Neural progenitor cell (in vitro differentiated cells): ENCODE data around the gene ATP6V1B1. TPM values are rescaled to one million over a fixed set of nuclear protein-coding genes. Genes with fewer than 3 reads are reported as not detected.

Source experiments
- DNase-seq: peaks from one replicate; pipeline ENCODE4 v3.0.0-alpha.2; 2016; ENCODE audit warnings: low spot score
- H2AFZ ChIP-seq: fragments of 200-600 bp; sonication (generic); replicated peaks from 2 replicates; pipeline ENCODE4 v1.6.1; 2016; ENCODE audit warnings: antibody characterized with exemption
- H3F3A ChIP-seq: fragments of 200-600 bp; sonication (generic); 2 replicates; pipeline ENCODE4 v1.6.1; 2016; ENCODE audit warnings: antibody characterized with exemption, low read depth
- H3K27ac ChIP-seq: fragments of 200-600 bp; sonication (generic); 2 replicates; pipeline ENCODE4 v1.5.1; 2016; ENCODE audit warnings: mild to moderate bottlenecking
- H3K27me3 ChIP-seq: fragments of 200-600 bp; sonication (generic); 2 replicates; pipeline ENCODE4 v1.6.1; 2016; ENCODE audit warnings: mild to moderate bottlenecking, moderate library complexity
- H3K36me3 ChIP-seq: fragments of 200-600 bp; sonication (generic); 2 replicates; pipeline ENCODE4 v1.5.1; 2016
- H3K4me1 ChIP-seq: fragments of 200-600 bp; sonication (generic); 2 replicates; pipeline ENCODE4 v1.6.1; 2016; ENCODE audit warnings: mixed run types
- H3K4me2 ChIP-seq: fragments of 200-600 bp; sonication (generic); 2 replicates; pipeline ENCODE4 v1.6.1; 2016
- H3K4me3 ChIP-seq: fragments of 200-600 bp; sonication (generic); 2 replicates; pipeline ENCODE4 v1.5.1; 2016
- H3K79me2 ChIP-seq: fragments of 200-600 bp; sonication (generic); 2 replicates; pipeline ENCODE4 v1.6.1; 2016; ENCODE audit warnings: low read depth
- H3K9ac ChIP-seq: fragments of 200-600 bp; sonication (generic); 2 replicates; pipeline ENCODE4 v1.6.1; 2016
- H3K9me3 ChIP-seq: fragments of 200-600 bp; sonication (generic); 2 replicates; pipeline ENCODE4 v1.5.1; 2016; ENCODE audit warnings: low read depth
- H4K20me1 ChIP-seq: fragments of 200-600 bp; sonication (generic); 2 replicates; pipeline ENCODE4 v1.6.1; 2016; ENCODE audit warnings: low read depth
- H3K27ac Mint-ChIP-seq: 3 replicates; pipeline ENCODE4 v1.8.0; 2021; ENCODE audit warnings: mixed read lengths
- H3K27me3 Mint-ChIP-seq: 2 replicates; pipeline ENCODE4 v1.8.0; 2022; ENCODE audit warnings: low read depth, mild to moderate bottlenecking, inconsistent platforms, moderate library complexity, mixed read lengths; ENCODE audit not compliant: insufficient read depth
- H3K36me3 Mint-ChIP-seq: 3 replicates; pipeline ENCODE4 v1.8.0; 2021; ENCODE audit warnings: mixed read lengths
- H3K4me1 Mint-ChIP-seq: 3 replicates; pipeline ENCODE4 v1.8.0; 2021; ENCODE audit warnings: mixed read lengths
- H3K4me3 Mint-ChIP-seq: 3 replicates; pipeline ENCODE4 v1.8.0; 2021; ENCODE audit warnings: mild to moderate bottlenecking, moderate library complexity, mixed read lengths
- H3K9me3 Mint-ChIP-seq: 3 replicates; pipeline ENCODE4 v1.8.0; 2020; ENCODE audit warnings: mixed read lengths
- CTCF ChIP-seq: fragments of 200-600 bp; sonication (generic); IDR thresholded peaks from 2 replicates; pipeline ENCODE4 v1.5.1; 2017; ENCODE audit warnings: antibody characterized with exemption, mild to moderate bottlenecking
- EZH2 ChIP-seq: fragments of 200-600 bp; sonication (generic); IDR thresholded peaks from 2 replicates; pipeline ENCODE4 v1.6.1; 2017; ENCODE audit warnings: antibody characterized with exemption, mild to moderate bottlenecking, moderate library complexity
- EZH2phosphoT487 ChIP-seq: fragments of 200-600 bp; sonication (generic); IDR thresholded peaks from 2 replicates; pipeline ENCODE4 v1.6.1; 2017; ENCODE audit warnings: antibody characterized with exemption
- total RNA-seq: library from RNA; depleted of rRNA; stranded (reverse); fragments of >200 nt; gene quantifications from 2 replicates; pipeline ENCODE4 v1.2.3, GENCODE V29; 2015; ENCODE audit warnings: low replicate concordance

Gene ATP6V1B1
- total RNA-seq, 1 donor from 2014 or later: 1.1 TPM

GRCh38 chr2:70920367-70920715 is 15.4 kb upstream of the ATP6V1B1 start:
- peaks cover 10% of the 10 kb centered on the region for H3K4me1 ChIP-seq
- TF ChIP-seq EZH2phosphoT487 (no peak), CTCF (no peak), EZH2 (no peak)
- H2AFZ ChIP-seq: no peak overlapping the region
- Mint-ChIP-seq H3K36me3 (no peaks in the 10 kb centered on the region), H3K4me3 (no peak overlapping the region), H3K4me1 (peaks cover 19% of the 10 kb centered on the region), H3K27ac (no peak overlapping the region), H3K9me3 (peaks cover 4% of the 10 kb centered on the region), H3K27me3 (peaks cover 10% of the 10 kb centered on the region)
- no peak overlapping the region for H3K9ac ChIP-seq
- H3F3A ChIP-seq: no peaks in the 10 kb centered on the region
- H4K20me1 ChIP-seq: no peaks in the 10 kb centered on the region
- no peaks in the 10 kb centered on the region for H3K79me2 ChIP-seq
- H3K9me3 ChIP-seq: no peaks in the 10 kb centered on the region
- no peak overlapping the region for H3K27ac ChIP-seq
- DNase-seq: no peak
- H3K4me2 ChIP-seq: no peak overlapping the region
- no peak overlapping the region for H3K4me3 ChIP-seq
- no peaks in the 10 kb centered on the region for H3K36me3 ChIP-seq
- peaks cover 47% of the 10 kb centered on the region for H3K27me3 ChIP-seq

DNA sequence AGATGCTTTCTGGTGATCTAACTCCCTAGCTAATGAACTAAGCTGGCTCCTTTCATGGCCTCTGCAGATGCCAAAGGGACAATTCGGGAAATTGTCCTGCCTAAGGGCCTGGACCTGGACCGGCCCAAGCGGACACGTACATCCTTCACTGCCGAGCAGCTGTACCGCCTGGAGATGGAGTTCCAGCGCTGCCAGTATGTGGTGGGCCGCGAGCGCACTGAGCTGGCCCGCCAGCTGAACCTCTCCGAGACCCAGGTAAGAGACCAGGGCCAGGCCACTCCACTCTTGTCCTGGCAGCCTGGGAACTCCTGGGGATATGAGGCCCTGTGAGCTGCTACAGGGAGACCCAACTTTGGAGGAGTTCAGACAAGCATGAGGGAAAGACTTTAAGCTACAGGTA is 14.7 kb upstream of the ATP6V1B1 start:
- no peak overlapping the region for H3K4me3 ChIP-seq
- Mint-ChIP-seq H3K9me3 (peaks cover 4% of the 10 kb centered on the region), H3K27me3 (peaks cover 8% of the 10 kb centered on the region), H3K4me1 (peaks cover 19% of the 10 kb centered on the region), H3K36me3 (no peaks in the 10 kb centered on the region), H3K27ac (no peak overlapping the region), H3K4me3 (no peak overlapping the region)
- DNase-seq: no peak
- no peaks in the 10 kb centered on the region for H3K36me3 ChIP-seq
- no peak overlapping the region for H3K4me2 ChIP-seq
- H4K20me1 ChIP-seq: no peaks in the 10 kb centered on the region
- peaks cover 40% of the 10 kb centered on the region for H3K27me3 ChIP-seq
- H3K79me2 ChIP-seq: no peaks in the 10 kb centered on the region
- peaks cover 10% of the 10 kb centered on the region for H3K4me1 ChIP-seq
- no peaks in the 10 kb centered on the region for H3K9me3 ChIP-seq
- no peaks in the 10 kb centered on the region for H3F3A ChIP-seq
- H3K9ac ChIP-seq: no peak overlapping the region
- H2AFZ ChIP-seq: no peak overlapping the region
- TF ChIP-seq EZH2 (no peak), CTCF (no peak), EZH2phosphoT487 (no peak)
- H3K27ac ChIP-seq: no peak overlapping the region

- H3K4me1 ChIP-seq: peaks cover 10% of the 10 kb centered on the region
- peaks cover 19% of the 10 kb centered on the region for H3K4me1 Mint-ChIP-seq
- H3K27me3 Mint-ChIP-seq: peaks cover 8% of the 10 kb centered on the region
Measured at GRCh38 chr2:70921839-70922234, 13.9 kb upstream of the ATP6V1B1 start.

More at GRCh38 chr2:70921839-70922234, 13.9 kb upstream of the ATP6V1B1 start:
- Histone ChIP-seq H3K27me3 (peaks cover 32% of the 10 kb centered on the region), H2AFZ (no peak overlapping the region), H3K36me3 (no peaks in the 10 kb centered on the region), H3K27ac (no peak overlapping the region), H3K9me3 (no peaks in the 10 kb centered on the region), H3K9ac (no peak overlapping the region), H3K4me2 (no peak overlapping the region), H3K4me3 (no peak overlapping the region), H3F3A (no peaks in the 10 kb centered on the region), H3K79me2 (no peaks in the 10 kb centered on the region), H4K20me1 (no peaks in the 10 kb centered on the region)
- peaks cover 4% of the 10 kb centered on the region for H3K9me3 Mint-ChIP-seq
- no peak for TF ChIP-seq EZH2
- no peak for TF ChIP-seq EZH2phosphoT487
- TF ChIP-seq CTCF: no peak
- DNase-seq: no peak
- no peak overlapping the region for H3K27ac Mint-ChIP-seq
- H3K36me3 Mint-ChIP-seq: no peaks in the 10 kb centered on the region
- no peak overlapping the region for H3K4me3 Mint-ChIP-seq
